Measurements from ENCODE around the gene KLF13.

KLF13 gene

DNA sequence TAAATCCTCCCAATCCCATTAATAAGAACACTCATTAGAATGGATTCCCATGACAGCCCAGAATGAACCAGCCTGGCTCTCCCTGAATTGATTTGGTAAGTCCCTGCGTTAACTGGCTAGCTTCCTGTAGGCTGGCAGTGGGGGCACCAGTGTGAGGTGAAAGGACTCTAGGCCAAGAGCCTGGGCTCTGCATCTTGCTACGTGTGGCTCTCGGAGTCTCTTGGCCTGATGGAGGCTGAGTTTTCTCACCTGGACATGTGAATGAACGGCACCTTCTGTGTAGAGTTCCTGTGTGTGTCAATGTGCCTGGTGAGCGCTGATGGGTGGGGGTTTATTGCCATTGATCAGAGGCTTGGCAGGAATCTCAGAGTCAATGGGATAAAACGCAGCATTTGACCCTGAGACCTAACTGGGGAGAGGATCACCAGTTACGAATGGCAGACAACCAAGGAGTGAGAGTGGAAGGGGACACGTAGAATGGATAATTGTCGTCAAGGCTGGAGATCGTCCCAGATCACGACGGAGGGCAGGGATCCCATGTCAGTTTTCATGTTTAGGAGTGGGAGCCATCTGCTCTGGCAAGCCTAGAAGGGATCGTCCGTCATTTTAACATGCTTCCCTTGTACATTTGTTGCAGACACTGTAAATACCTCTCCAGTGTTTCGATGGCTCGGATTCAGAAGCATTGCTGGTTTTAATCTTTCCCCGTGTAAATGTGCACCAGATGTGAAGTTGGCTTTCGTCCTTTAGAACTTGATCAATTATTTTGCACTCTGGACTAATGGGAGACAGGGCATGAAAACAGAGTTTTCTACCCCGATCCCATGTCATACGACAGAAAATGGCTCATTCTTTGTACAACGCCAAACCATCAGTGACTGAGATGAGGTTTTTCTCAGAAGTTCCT is 9.0 kb upstream of the KLF13 start:
- DNase-seq, result no peak

DNA sequence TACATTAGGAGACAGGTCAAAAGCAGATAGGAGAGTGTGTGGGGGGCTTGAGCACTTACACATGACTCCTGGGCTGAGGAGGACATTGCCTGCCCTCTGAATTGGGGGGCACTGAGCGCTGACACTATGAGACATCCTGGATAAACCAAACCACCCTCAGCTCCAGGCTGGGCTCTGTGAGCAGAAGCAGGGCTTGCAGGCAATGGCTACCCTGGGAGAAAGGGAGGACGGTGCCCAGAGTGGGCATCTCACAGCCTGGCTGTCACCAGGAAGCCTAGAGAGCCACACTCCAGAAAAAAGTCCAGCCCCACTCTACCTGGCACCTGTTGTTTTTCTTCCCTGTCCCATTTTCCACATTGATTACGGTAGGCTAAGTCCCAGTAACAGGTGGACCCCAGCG is 8.2 kb upstream of the KLF13 start:
- no peak for DNase-seq

- no peak for DNase-seq
Observed at GRCh38 chr15:31320022-31320421, 6.6 kb upstream of the KLF13 start.

DNA sequence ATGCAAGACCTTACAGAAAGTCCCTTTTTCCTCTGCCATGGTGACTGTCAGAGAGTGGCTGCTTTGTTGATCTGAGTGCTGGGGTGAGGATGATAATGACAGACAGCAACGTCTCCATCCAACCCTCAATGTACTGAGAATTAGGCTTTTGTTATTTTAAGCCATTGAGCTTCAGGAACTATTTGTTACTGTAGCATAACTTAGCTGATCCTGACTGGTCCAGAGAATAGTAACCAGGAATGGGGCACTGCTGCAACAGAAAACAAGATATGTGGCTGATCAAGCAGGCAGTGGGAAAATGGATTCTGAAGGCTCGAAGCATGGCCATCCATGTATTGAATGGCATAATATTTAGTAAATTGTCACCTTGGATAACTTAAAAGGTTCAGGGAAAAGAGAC is 5.2 kb upstream of the KLF13 start:
- no peak for DNase-seq

- DNase-seq, result no peak
Observed at GRCh38 chr15:31322504-31322903, 4.1 kb upstream of the KLF13 start.

- DNase-seq, result no peak
Observed at GRCh38 chr15:31323627-31324026, 3.0 kb upstream of the KLF13 start.

GRCh38 chr15:31324186-31324585 is 2.4 kb upstream of the KLF13 start:
- no peak for DNase-seq

DNA sequence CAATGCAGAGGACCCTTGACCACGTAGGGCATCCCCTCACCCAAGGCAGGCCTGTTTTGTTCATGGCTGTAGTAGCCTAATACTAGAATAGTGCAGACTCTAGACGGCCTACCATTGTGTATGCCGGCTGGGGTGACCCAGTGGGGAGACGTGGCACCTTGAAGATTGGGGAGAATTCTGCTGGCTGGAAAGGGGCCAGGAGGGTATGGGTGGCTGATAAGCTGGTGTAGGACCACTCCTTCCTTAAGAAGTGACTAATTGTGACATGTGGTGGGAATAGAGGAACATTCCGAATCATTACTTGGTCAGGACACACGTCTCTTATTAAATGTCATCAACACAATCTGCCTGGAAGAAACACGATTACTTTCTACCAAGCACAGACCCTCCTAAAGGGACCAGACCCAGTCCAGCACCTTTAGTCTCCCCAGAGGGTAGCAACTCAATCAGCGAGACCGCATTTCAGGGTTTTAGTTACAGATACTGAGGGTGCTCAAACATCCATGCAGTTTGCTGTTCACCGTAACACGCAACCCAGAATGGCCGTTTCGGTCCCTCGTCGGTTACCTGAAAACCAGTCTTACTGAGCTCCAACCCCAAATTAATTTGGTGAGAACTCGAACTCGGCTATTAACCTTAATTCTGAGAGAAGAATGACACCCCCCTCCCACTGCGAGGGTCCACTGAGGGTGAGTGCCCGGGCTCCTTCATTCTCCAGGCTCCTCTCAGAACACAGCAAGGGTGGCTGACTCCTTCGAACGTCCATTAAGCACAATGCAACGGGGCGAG is 1.6 kb upstream of the KLF13 start:
- no peak for DNase-seq

- peak; percentile 46 to 82 (median 70) for DNase-seq
Observed at GRCh38 chr15:31325595-31326155, 960 bp upstream of the KLF13 start.

GRCh38 chr15:31326875-31327668 is 437 bp downstream of the KLF13 start:
- DNase-seq, result peak in 5 of 6 experiments; percentile 80 to 96 (median 90)

DNA sequence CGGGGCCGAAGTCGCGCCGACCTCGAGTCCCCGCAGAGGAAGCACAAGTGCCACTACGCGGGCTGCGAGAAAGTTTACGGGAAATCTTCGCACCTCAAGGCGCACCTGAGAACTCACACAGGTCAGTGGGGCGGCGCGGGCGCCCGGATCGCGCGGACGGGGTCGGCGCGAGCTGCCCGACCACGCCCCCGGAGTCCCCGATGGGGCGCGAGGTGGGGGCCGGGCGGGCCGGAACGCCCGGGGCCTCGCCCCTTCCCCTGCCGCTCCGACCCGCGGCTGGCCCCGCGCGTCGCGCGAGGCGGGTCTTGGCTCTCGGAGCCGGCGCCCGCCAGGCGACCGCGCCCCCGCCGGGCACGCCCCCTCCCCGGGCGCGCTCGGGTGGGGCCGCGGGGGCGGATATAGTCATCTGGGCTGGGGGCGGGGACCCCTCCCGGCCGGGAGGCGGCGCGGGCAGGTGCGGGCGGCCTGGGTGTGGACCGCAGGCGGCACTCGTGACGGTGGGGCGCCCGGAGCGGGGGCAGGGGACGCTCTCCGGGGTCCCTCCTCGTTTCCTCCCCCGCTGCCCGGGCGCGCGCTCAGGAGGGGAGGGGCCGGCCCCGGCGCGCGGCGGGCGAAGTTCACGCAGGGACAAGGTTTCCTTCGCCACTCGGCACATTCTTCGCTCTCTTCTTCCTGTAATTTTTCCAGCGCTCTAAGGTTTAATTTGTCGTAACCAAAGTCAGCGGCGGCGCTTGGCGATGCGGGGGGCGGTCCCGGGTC is 1.2 kb downstream of the KLF13 start:
- peak; percentile 71 to 86 (median 78) for DNase-seq

DNA sequence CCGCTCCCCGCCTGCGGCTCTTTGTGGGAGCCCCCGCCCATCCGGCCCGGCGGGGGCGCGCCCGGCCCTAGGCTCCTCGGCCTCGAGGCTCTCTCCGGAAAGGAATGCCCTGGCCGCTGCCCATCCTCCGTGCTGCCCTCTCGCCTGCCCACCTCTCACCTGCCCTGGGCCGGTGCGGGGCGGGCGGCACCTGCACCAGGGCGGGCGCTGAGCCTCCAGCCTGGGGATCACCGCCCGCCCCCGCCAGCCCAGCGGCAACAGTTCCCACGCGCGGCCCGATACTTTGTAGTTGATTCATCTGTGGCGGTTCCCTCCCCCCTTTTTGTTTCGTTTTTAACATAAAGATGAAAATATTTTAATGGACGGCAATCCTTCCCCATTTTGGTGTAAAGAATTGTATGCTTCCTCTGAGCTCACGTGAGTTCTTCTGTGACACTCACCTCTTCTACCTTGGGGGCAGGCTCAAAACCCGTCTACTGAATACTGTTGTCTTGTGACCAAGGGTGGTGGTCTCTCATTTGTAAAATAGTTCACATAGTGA is 1.9 kb downstream of the KLF13 start:
- peak; percentile 65 to 84 (median 76) for DNase-seq

DNA sequence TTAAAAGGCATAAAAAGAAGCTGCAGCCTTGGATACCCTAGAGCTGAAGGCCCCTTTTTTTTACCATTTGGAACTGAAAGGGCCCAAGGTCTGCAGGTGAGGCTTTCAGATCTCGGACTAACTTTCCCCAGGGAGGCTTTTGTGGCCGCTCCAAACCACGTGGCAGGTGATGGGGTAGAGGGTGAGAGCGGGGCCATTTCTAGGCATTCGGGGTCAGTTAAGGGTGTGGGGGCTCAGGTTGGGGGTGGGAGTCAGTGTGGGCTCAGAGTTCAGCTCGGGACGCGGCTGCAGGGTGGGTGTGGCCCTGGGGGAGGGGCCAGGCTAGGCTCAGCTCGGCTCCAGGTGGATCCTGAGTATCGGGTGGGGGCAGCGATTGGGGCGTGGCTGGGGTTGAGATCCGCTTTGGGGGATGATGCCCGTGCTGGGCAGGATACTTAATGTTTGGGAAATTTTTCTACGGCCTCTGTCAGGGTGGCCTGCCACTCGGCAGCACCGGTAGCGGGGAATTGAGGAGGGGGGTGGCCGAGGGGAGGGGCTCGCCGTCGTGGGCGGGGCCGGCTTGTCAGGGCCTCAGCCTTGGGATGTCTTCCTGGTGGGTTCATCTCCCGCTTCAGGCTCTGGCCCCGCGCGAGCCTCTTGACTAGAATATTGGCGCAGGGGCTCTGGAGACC is 2.5 kb downstream of the KLF13 start:
- peak in 2 of 6 experiments; percentile 37 to 55 for DNase-seq

GRCh38 chr15:31329640-31330010 is 3.0 kb downstream of the KLF13 start:
- DNase-seq, result no peak

GRCh38 chr15:31330111-31330785 is 3.6 kb downstream of the KLF13 start:
- DNase-seq, result no peak

GRCh38 chr15:31330836-31331235 is 4.2 kb downstream of the KLF13 start:
- no peak for DNase-seq

GRCh38 chr15:31331389-31331788 is 4.8 kb downstream of the KLF13 start:
- no peak for DNase-seq

DNA sequence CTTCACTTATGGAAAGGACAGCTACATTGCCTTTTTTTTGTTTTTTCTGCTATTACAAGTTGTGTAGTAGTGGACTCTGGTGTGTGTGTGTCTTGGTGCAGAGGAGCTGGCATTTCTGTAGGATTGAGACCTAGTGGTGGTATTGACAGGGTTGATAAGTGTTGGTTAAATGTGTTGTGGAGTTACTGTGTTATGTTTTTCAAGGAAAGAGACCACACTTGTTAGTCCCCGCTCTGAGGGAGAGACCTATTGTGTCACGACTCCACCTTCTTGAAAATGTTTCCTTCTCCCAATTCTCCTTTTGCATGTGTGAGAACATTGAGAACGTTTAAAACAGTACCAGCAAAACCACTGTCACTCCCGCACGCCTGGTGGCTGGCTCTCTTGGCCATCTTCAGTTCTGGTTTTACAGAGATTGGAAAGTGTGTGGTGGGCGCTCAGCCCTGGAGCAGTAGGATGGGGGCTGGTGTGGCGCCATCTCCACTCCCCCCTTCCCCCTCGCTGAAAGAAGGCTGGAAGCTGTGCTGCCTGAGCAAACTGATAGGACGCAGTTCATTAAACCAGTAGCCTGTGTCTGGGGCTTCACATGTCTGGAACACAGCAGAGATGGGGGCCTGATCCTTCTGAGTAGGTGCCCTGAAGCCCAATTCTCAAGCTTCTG is 5.5 kb downstream of the KLF13 start:
- no peak for DNase-seq

DNA sequence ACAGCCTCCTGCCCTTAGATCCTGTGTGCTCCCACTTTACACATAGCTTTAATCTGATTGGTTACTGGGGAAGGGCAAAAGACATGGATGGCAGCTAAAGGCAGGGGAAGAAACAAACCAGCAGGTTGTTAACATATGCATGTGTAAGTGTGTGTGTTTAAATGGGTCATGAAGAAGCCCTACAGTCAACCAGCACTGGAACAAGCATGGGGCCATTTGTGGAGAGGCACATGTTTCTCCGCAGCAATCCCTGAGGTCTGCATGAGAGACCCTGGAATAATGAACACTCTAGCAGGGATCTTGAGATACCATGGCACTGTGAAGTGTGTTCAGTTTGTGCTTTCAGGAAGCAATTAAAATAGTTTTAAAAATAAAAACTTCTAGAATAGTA is 6.0 kb downstream of the KLF13 start:
- DNase-seq, result no peak

GRCh38 chr15:31333119-31333518 is 6.5 kb downstream of the KLF13 start:
- no peak for DNase-seq

All from stimulated activated naive CD4-positive, alpha-beta T cell (primary cell).